ENCODE data around the gene ABCA4. TPM values are rescaled to one million over a fixed set of nuclear protein-coding genes. Genes with fewer than 3 reads are reported as not detected.

The ABCA4 gene
- total and polyA plus RNA-seq, 2 donors (not counting 3 experiments of a cell fraction or from before 2014, with no cell fraction given) = 2.3 to 4.9 TPM

- Histone ChIP-seq H4K20me1 (replicated peaks; ENCODE audit: control insufficient read depth, extremely low read depth, insufficient read depth, low read length) (no peaks in the 10 kb centered on the region), H3K79me2 (ENCODE audit: control insufficient read depth, insufficient read depth, low read length) (no peaks in the 10 kb centered on the region), H2AFZ (ENCODE audit: low read depth, low read length) (no peak overlapping the region), H3K27ac (ENCODE audit: insufficient read depth, low read depth, low read length) (peak overlapping the region; percentile 100), H3K9me3 (replicated peaks; ENCODE audit: control insufficient read depth, insufficient read depth, low read length) (no peaks in the 10 kb centered on the region), H3K9me1 (replicated peaks; ENCODE audit: control insufficient read depth, extremely low read depth, insufficient read depth, low read length) (no peaks in the 10 kb centered on the region), H3K36me3 (ENCODE audit: control insufficient read depth in 2 of 2, extremely low read depth in 1 of 2, insufficient read depth in 2 of 2, low read length in 2 of 2) (no peaks in the 10 kb centered on the region), H3K9ac (replicated peaks; ENCODE audit: extremely low read depth, insufficient read depth, low read length) (no peak overlapping the region), H3K4me3 (replicated peaks in 1 of 3; ENCODE audit: insufficient read depth in 1 of 3, low read depth in 1 of 3, low read length in 3 of 3) (no peak overlapping the region), H3K27me3 (ENCODE audit: control insufficient read depth in 2 of 2, insufficient read depth in 2 of 2, low read length in 2 of 2) (no peaks in the 10 kb centered on the region), H3K4me1 (ENCODE audit: control insufficient read depth, extremely low read depth, insufficient read depth, low read length) (peaks cover 75% of the 10 kb centered on the region), H3K4me2 (ENCODE audit: insufficient read depth, low read length) (no peak overlapping the region)
- FAIRE-seq (no peak), DNase-seq (ENCODE audit: low read depth, low spot score) (peak; percentile 29)
- TF ChIP-seq GATA2 (IDR thresholded peaks at IDR 0.05; ENCODE audit: insufficient read depth, insufficient read length, low read depth, low read length) (no peak), EZH2 (IDR thresholded peaks at IDR 0.05; ENCODE audit: borderline replicate concordance, low read depth, low read length, severe bottlenecking) (no peak), POLR2A (IDR thresholded peaks at IDR 0.05; ENCODE audit: low read depth, low read length) (no peak), MYC (IDR thresholded peaks at IDR 0.05; ENCODE audit: low read depth, low read length) (no peak), CTCF (IDR thresholded peaks at IDR 0.05; ENCODE audit: extremely low read depth in 1 of 2, insufficient read depth in 1 of 2, low read depth in 1 of 2, low read length in 2 of 2) (no peak), FOS (IDR thresholded peaks at IDR 0.05; ENCODE audit: borderline replicate concordance, insufficient read depth, low read length) (no peak), POLR2AphosphoS5 (IDR thresholded peaks at IDR 0.05; ENCODE audit: insufficient read depth, low read depth, low read length) (no peak)
- TF ChIP-seq, protein P1, sequence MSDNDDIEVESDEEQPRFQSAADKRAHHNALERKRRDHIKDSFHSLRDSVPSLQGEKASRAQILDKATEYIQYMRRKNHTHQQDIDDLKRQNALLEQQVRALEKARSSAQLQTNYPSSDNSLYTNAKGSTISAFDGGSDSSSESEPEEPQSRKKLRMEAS (IDR thresholded peaks at IDR 0.05; ENCODE audit: insufficient read depth, insufficient read length) = no peak
- ChIA-PET POLR2A (interaction anchor here (1.4 kb wide), 1 partner anchor 25 kb away, joined by 5 read pairs; no protein-coding TSS in a partner anchor), CTCF (interaction anchor here (0.6 to 4.1 kb wide), 10 partner anchors 9 to 265 kb away, joined by 3 to 19 read pairs (median 4); no protein-coding TSS in a partner anchor)
- dilution Hi-C loops (cut with MboI; ENCODE audit: extremely low pct_ligation_motif_present, low sequenced_read_pairs) (no loop called here), intact Hi-C loops (cut with micrococcal nuclease) (no loop called here)
- no TSS peak for BruUV-seq (replicated peaks)
Measured at GRCh38 chr1:94070865-94071264, 50.1 kb downstream of the ABCA4 start.

All from endothelial cell of umbilical vein (primary cell).